Uterus (tissue), 4 donors: ENCODE results near the gene GLIS1. TPM values are rescaled to one million over a fixed set of nuclear protein-coding genes. Genes with fewer than 3 reads are reported as not detected.

Source experiments
- DNase-seq, 2 donors: peaks; one replicate each; pipeline ENCODE4 v3.0.0-alpha.2; 2019 to 2020
- H3K27ac ChIP-seq, 2 donors: fragments of 200-600 bp; sonication (generic); 1 replicate in 1 of 2; 2 replicates in 1 of 2; pipeline ENCODE4 v1.5.1; 2016 to 2018
- H3K27me3 ChIP-seq, 2 donors: fragments of 200-600 bp; sonication (generic); one replicate each; pipeline ENCODE4 v1.5.1; 2018 to 2019; ENCODE audit warnings: control low read depth in 1 of 2
- H3K36me3 ChIP-seq, 2 donors: fragments of 200-600 bp; sonication (generic); one replicate each; pipeline ENCODE4 v1.5.1; 2019; ENCODE audit warnings: control low read depth in 1 of 2
- H3K4me1 ChIP-seq, 2 donors: fragments of 200-600 bp; sonication (generic); one replicate each; pipeline ENCODE4 v1.5.1; 2018 to 2019; ENCODE audit warnings: control low read depth in 1 of 2
- H3K4me3 ChIP-seq, 2 donors: fragments of 200-600 bp; sonication (generic); 1 replicate in 1 of 2; 2 replicates in 1 of 2; pipeline ENCODE4 v1.5.1; 2018 to 2019; ENCODE audit warnings: mild to moderate bottlenecking in 1 of 2
- H3K9me3 ChIP-seq, 2 donors: fragments of 200-600 bp; sonication (generic); one replicate each; pipeline ENCODE4 v1.5.1; 2019; ENCODE audit warnings: control low read depth in 1 of 2
- POLR2A ChIP-seq, 2 donors: fragments of 450-650 bp; IDR thresholded peaks; one replicate each; pipeline ENCODE4 v1.6.1; 2016; ENCODE audit warnings: antibody characterized with exemption in 2 of 2, mild to moderate bottlenecking in 1 of 2, moderate library complexity in 1 of 2
- intact Hi-C: fragments of 100-400 bp; cut with DNase I; formaldehyde crosslinking; loops from one replicate; pipeline ENCODE4 v1.15.1; 2023; ENCODE audit warnings: low total_unique reads
- total RNA-seq, 4 donors: library from RNA; depleted of rRNA in 3 of 4; stranded (reverse); fragments of >200 nt in 3 of 4; gene quantifications; one replicate each; pipeline versions ENCODE4 v1.1.0 to v1.2.4, GENCODE V29; 2014 to 2023
- TF ChIP-seq, protein P1 (sequence below), 4 experiments: fragments of 200-600 bp in 2 of 4; fragments of 450-650 bp in 2 of 4; sonication (generic) in 2 of 4; IDR thresholded peaks; one replicate each; pipeline ENCODE4 v1.5.1; 2016 to 2019; ENCODE audit warnings: antibody characterized with exemption in 4 of 4, mild to moderate bottlenecking in 2 of 4, moderate library complexity in 1 of 4
- donor health status: DM: yes; HTN: yes; CAD: no.

Gene GLIS1
- total RNA-seq, 4 donors from 2014 or later, result 0.21 to 1.0 TPM; not detected in 2

GRCh38 chr1:53688381-53689102, 50.4 kb downstream of the GLIS1 start:
- Histone ChIP-seq H3K27me3 (no peaks in the 10 kb centered on the region), H3K36me3 (no peaks in the 10 kb centered on the region), H3K27ac (no peak overlapping the region), H3K4me3 (no peak overlapping the region), H3K9me3 (no peaks in the 10 kb centered on the region), H3K4me1 (no peaks in the 10 kb centered on the region)
- no peak for DNase-seq
- intact Hi-C loops, result no loop called here
- no peak for TF ChIP-seq POLR2A (IDR thresholded peaks at IDR 0.05)
- TF ChIP-seq, protein P1, sequence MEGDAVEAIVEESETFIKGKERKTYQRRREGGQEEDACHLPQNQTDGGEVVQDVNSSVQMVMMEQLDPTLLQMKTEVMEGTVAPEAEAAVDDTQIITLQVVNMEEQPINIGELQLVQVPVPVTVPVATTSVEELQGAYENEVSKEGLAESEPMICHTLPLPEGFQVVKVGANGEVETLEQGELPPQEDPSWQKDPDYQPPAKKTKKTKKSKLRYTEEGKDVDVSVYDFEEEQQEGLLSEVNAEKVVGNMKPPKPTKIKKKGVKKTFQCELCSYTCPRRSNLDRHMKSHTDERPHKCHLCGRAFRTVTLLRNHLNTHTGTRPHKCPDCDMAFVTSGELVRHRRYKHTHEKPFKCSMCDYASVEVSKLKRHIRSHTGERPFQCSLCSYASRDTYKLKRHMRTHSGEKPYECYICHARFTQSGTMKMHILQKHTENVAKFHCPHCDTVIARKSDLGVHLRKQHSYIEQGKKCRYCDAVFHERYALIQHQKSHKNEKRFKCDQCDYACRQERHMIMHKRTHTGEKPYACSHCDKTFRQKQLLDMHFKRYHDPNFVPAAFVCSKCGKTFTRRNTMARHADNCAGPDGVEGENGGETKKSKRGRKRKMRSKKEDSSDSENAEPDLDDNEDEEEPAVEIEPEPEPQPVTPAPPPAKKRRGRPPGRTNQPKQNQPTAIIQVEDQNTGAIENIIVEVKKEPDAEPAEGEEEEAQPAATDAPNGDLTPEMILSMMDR (IDR thresholded peaks at IDR 0.05), result no peak

- no peaks in the 10 kb centered on the region for H3K27me3 ChIP-seq
- no peaks in the 10 kb centered on the region for H3K4me1 ChIP-seq
Observed at GRCh38 chr1:53687901-53688300, 51.1 kb downstream of the GLIS1 start.

DNA sequence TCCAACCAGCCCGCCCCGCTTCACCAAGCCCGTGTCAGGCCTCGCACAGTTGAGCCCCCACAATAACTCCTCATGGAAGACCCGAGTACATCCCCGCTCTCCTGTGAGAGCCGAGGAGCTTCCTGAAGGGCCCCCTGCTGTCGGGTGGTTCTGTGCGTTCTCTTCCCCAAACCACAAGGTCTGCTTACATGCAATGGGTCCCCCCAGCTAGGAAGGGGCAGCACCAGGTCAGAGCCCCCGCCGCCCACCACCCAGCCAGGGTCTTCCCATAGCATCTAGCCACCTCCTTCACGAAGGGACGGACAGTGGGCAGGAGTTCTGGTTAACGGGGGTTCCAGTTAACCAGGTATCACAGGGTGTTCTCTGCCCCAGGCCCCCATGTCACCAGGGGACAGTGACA, 51.5 kb downstream of the GLIS1 start:
- no peak for TF ChIP-seq POLR2A (IDR thresholded peaks at IDR 0.05)
- TF ChIP-seq, protein P1 (IDR thresholded peaks at IDR 0.05), result no peak
- Histone ChIP-seq H3K36me3 (no peaks in the 10 kb centered on the region), H3K4me1 (no peaks in the 10 kb centered on the region), H3K27me3 (no peaks in the 10 kb centered on the region), H3K27ac (no peak overlapping the region), H3K4me3 (no peak overlapping the region), H3K9me3 (no peaks in the 10 kb centered on the region)
- intact Hi-C loops, result no loop called here
- DNase-seq, result no peak

More at GRCh38 chr1:53687901-53688300, 51.1 kb downstream of the GLIS1 start:
- Histone ChIP-seq H3K9me3 (no peaks in the 10 kb centered on the region), H3K36me3 (no peaks in the 10 kb centered on the region), H3K27ac (no peak overlapping the region), H3K4me3 (no peak overlapping the region)
- DNase-seq, result no peak
- intact Hi-C loops, result no loop called here
- TF ChIP-seq, protein P1 (IDR thresholded peaks at IDR 0.05), result no peak
- TF ChIP-seq POLR2A (IDR thresholded peaks at IDR 0.05), result no peak

DNA sequence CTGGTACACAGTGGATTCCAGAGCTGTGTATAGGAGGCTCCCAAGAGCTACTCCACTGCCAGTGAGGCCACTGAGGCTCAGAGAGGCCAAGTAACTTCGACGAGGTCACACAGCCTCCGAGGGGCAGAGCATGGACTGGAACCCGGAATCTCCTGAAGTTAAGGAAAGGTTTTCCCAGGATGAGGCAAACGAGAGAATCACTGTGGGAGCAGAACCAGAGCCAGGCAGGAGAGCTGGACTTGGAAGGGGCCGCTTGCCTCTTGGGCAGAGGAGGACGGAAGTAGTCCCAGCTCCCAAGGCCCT, 52.0 kb downstream of the GLIS1 start:
- H3K9me3 ChIP-seq, result no peaks in the 10 kb centered on the region
- no peaks in the 10 kb centered on the region for H3K27me3 ChIP-seq
- no peak overlapping the region for H3K27ac ChIP-seq
- H3K36me3 ChIP-seq, result no peaks in the 10 kb centered on the region
- no peaks in the 10 kb centered on the region for H3K4me1 ChIP-seq
- intact Hi-C loops, result no loop called here
- TF ChIP-seq, protein P1 (IDR thresholded peaks at IDR 0.05), result no peak
- TF ChIP-seq POLR2A (IDR thresholded peaks at IDR 0.05), result no peak
- H3K4me3 ChIP-seq, result no peak overlapping the region
- no peak for DNase-seq

DNA sequence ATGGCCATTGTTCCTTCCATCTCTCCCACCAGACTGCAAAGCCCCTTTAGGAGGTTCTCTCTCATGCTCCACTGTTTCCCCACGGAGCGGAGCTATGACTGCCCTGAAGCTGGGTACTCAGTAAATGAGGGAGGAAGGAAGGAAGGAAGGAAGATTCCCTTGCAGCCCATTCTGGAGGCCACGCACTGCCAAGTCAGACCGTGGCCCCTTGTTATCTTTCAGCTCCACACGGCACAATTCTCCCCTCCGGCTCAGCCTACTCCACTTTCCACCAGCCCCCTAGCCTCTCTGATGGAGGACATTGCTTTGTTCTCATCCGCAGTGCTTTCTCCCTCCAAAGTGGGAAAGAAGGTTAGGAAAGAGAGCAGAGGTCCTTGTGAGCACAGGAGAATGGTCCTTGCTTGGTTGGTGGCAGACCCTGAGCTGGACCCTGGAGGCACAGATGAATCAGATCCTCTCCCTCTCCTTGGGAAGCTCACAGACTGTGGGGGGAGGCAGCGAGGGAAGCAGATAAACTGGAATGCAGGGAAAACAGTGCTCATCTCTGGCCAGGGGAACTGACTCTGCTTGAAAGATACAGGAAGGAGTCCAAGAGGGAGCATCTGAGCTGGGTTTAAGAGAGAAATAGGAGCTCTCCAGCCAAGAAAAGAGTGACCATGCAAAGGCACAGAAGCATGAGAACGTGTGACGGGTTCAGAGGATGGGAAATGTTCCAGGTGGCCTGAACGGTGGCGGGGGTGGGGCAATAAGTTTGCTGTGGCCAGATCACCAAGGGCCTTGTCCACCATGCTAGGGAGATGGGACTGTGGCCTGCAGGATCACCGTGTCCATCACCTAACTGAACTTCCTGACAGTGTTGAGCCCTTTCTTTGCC, 52.6 kb downstream of the GLIS1 start:
- Histone ChIP-seq H3K27ac (no peak overlapping the region), H3K36me3 (no peaks in the 10 kb centered on the region), H3K4me1 (no peaks in the 10 kb centered on the region), H3K27me3 (no peaks in the 10 kb centered on the region), H3K4me3 (no peak overlapping the region), H3K9me3 (no peaks in the 10 kb centered on the region)
- no peak for DNase-seq
- TF ChIP-seq, protein P1 (IDR thresholded peaks at IDR 0.05), result no peak
- no peak for TF ChIP-seq POLR2A (IDR thresholded peaks at IDR 0.05)
- intact Hi-C loops, result no loop called here
